Stimulated activated CD4-positive, alpha-beta T cell treated with anti-CD3 and anti-CD28 coated beads, Interleukin-2, amount 100 ng/mL, for 24 hours (primary cell): ENCODE data around the gene RMI2.

Experiments used
- DNase-seq, 2 donors: peaks; one replicate each; pipeline ENCODE4 v3.0.0-alpha.2; 2020

Gene RMI2

DNA sequence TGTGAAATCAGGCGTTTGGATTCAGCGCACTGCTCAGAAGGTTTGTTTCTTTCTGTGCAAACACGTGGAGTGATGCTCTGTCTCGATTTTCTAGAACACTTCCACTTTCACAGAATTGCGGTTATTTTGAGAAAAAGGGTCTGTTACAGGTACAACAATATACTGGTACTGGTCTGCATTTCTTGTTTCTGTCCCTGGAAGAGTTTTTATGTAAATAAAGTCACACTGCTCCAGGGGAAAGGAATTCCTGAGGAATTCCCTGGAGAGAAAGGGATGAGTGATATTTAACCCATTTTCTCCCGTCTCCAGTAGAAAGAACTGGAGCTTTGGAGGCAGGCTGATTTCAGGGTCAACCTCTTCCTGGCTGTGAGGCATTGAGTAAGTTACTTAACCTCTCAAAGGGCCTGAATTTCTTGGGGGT, 16.2 kb upstream of the RMI2 start:
- no peak for DNase-seq

DNA sequence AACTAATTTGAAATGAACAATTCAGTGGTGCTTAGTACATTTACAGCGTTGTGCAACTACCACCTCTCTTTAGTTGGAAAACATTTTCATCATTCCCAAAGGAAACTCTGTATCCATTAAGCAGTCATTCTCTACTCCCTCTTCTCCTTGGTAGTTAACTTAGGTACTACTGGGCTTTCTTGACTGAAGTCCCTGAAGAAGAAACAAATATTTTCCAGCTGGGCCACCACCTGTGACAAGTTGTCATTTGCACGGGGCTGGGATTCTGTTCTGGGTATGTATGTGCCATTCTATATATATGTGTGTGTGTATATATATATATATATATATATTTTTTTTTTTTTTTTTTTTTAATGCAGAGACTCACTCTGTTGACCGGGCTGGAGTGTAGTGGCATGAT, 15.4 kb upstream of the RMI2 start:
- no peak for DNase-seq

DNA sequence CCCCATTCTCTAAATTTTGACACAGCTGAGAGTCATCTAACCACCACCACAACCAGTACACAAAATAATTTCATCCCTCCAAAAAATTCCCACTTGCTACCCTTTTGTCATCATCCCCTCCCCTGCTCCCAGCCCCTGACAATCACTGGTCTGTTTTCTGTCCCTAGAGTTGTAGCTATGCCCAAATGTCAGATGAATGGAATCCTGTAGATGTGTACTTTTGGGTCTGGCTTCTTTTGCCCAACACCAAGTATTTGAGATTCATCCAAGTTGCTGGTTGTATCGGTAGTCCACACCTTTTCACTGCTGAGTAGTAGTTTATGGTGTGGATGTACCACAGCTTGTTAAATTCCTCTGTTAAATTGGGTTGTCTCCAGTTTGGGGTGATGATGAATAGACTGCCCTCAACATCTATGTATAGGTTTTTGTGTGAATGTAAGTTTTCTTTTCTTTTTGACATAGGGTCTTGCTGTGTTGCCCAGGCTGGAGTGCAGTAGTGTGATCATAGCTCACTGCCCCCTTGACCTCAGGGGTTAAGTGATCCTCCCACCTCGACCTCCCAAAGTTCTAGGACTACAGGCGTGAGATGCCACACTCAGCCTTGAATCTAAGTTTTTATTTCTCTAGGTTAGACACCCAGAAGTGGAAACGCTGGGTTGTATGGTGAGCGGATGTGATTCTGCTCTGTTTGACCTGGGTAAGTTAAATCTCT, 14.6 kb upstream of the RMI2 start:
- DNase-seq, result no peak

DNA sequence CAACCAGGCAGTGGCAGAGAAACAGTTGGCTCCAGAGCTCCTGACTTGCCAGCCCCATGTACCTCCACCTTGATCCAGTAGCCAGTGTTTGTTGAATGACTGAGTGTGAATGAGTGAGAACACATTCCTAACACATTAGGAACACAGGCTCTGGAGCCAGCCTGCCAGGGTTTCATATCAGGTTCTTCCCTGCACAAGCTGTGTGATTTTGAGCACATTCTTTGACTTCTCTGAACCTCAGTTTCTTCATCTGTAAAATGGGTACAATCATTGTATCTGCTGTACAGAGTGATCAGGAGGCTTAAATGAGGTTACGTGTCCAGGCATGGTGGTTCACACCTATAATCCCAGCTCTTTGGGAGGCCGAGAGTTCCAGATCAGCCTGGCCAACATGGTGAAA, 13.3 kb upstream of the RMI2 start:
- DNase-seq, result no peak

DNA sequence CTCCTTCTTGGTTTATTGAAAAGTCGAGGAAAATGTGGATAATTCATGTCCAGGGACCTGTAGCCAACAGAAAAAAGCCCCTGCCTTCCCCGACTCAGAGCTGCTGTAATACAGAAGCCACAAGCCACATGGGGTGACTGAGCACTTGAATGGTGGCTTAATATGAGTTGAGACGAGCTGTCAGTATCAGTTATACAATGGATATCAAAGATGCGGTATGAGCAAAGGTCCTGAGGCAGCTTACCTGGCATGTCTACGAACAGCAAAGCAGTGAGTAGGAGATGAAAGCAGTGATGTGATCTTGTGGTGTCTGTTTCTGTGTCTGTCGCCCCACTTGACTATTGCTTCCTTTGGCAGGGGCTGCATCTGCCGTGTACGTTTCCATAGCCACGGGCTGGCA, 12.2 kb upstream of the RMI2 start:
- no peak for DNase-seq

DNA sequence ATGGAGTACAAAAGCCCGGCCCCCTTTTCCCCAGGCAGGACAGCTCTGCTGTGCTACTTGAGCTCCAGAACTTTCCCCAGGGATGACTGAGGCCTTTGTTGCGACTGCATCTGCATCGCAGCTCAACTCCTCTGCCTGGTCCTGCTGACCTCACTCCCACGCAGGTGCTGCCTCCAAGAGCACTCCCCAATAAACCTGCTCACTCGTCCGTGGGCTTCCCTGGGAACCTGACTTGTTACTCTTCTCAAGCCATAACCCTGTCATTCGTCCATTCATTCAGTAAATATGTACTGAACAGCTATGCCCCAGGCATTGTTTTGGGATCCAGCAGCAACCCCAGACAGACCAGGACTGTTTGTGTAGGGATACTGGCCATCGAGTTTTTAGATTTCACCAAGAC, 11.6 kb upstream of the RMI2 start:
- DNase-seq, result no peak

DNA sequence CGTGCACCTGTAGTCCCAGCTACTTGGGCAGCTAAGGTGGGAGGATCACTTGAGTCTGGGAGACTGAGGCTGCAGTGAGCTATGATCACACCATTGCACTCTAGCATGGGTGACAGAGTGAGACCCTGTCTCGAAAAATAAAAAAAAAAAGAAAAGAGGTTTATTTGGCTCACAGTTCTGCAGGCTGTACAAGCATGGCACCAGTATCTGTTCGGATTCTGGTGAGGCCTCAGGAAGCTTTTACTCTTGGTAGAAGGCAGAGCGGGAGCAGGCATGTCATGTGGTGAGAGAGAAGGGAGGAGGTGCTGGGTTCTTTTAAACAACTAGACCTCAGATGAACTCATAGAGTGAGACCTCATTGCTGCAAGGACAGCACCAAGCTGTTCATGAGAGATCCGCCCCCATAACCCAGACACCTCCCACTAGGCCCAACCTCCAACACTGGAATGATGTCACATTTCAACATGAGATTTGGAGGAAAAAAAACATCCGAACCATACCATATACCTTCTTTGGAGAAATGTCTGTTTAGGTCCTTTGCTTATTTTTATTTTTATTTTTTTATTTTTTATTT, 10.3 kb upstream of the RMI2 start:
- no peak for DNase-seq

DNA sequence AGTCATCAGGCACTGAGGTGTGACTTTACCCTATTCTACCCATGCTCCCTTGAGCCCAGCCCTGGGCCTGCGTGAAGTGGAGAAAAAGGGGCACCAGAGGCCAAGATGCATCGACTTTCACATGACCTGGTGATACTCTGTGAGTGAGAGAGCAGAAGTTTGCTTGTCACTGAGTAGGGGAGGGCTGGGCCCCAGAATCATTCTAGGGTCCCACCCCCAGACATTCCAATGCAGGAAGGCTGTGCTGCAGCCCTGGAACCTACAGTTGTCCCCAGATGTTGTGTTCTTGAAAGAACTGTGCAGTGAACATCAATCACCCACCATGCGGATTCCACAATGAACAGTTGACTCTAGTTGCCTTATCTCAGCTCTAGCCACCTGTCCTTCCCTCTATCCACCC, 6.2 kb upstream of the RMI2 start:
- DNase-seq, result no peak

DNA sequence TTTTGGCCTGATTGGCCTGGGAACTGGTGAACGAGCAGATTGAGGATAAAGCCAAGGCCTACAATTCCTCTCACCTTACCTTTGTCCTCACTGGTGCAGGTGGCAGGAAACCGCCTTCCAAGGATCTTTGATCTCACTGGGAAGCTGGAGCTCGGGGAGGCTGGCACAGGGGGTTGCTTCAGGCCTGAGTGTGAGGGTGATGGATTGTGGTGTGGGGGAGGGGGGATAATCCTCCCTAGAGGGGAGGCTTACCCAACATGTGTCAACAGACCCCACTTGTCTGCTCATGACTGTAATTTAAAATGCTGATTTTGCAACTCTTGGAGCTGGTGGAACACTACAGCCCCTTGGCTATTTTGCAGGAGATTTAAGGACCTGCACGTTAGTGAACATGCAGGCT, 4.5 kb upstream of the RMI2 start:
- DNase-seq, result no peak

DNA sequence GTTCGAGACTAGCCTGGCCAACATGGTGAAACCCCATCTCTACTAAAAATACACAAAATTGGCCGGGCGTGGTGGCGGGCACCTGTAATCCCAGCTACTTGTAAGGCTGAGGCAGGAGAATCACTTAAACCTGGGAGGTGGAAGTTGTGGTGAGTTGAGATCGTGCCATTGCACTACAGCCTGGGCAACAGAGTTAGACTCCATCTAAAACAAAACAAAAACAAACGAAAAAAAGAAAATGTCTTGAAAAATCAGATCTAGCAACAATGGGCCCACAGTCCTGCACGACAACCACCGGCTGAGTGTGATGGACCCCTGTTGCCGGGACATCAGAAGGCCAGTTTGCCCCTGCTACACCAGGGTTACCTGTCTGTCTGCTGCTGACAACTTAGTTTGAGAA, 3.9 kb upstream of the RMI2 start:
- no peak for DNase-seq

DNA sequence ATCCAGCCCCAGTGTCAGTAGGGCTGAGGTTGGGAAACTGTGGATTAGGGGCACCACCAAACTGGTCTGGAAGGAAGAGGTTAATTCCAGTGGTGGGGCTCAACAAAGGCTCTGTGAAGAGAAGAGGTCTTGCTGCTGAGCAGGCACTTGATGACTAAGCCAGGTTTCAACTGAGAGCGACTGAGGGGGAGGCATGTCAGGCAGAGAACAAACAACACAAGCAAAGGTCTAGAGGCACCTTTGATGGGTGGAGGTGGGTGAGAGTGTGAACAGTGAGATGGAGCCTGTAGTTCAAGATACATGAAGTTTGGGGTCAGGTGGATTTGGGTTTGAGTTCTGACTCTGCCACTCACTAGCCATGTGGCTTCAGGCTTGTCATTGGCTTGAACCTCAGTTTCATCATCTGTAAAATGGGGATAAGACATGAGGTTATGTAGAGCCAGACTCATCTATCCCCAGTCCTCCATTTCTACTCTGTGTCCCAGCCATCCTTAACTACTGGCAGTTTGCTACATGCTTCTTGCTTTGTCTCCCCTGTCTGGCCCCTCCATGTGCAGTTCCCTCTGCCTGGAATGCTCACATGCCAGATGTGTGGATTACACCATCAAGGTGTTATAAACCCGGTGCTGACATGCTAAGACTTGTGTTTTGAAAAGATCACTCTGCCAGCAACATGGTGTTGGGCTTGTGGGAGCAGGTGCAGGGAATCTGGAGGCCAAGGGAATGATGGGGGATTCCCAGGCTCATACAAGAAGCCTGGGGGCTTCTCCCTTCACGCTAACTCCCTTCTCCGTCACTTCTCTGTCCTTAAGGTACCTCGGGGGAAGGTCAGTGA, 3.0 kb upstream of the RMI2 start:
- peak in 1 of 2 donors; percentile 31 for DNase-seq

DNA sequence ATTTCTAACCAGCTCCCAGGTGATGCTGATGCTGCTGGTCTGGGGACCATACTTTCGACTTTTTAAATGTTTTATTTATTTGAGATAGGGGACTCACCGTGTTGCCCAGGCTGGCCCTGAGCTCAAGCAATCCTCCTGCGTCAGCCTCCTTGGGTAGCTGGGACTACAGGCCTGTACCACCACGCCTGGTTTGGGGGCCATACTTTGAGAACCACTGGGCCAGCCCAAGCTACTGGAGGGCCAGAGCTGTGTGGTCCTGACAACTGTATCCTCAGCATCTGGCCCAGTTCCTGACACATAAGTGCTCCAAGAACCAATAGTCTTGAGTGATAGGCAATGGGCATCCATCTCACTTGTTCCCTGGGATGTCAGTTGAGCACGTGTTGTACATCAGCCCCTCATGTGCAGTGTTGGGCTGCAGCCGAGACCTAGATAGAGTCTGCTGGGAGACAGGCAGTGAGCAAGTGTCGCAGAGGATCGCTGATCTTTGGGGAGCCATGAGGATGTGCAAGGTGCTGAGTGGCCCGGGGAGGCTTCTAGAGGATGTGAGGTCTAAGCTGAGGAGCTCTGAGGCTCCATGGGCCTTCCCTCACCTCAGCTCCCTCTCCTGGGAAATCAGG, 1.6 kb downstream of the RMI2 start:
- no peak for DNase-seq

DNA sequence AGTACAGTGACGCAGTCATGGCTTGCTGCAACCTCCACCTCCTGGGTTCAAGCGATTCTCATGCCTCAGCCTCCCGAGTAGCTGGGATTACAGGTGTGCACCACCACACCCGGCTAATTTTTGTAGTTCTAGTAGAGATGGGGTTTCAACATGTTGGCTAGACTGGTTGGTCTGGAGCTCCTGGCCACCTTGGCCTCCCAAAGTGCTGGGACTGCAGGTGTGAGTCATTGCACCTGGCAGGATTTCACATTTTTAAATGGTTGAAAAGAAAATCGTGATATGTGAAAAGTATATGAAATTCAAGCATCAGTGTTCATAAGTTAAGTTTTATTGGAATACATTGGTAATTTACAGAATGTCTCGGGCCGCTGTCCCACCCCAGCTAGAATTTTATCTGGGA, 2.6 kb downstream of the RMI2 start:
- no peak for DNase-seq

DNA sequence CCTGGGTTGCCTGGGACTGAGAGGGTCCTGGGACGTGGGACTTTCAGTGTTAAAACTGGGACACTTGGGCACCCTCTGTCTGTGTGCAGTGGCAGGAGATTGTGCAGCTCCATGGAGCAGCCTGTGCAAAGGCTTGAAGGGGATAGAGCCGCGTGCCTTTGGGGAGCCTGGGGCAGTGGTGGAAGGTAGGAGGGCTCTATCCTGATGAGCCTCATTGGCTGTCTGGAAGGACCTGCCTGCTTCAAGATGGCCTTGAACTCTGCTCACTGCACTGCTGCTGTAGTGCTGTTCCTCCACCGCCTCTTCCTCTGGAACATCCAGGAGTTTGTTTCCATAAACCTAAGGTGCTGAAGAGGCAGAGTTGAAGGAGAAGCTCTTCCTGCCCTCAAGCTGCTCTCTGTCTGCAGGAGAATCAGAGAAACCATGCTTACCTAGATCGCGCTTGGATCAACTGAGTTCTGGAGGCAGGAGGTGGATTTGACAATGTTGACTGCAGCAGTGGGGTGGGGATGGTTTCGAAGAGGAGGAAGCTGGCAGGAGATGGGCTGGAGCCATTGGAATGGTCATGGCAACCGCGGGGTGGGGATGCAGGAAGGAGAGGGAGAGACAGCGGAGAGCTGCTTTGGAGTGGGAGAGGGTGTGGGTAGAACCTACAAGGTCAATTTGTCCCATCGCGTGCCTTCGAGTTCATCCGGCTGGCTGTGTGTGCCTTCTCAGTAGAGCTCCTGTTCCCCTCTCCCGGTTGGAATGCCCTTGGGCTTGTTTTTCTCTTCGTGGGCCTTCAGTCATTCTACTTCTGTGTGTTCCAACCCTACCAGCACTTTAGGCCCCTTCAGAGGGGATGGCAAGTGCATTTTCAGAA, 3.7 kb downstream of the RMI2 start:
- DNase-seq, result no peak

DNA sequence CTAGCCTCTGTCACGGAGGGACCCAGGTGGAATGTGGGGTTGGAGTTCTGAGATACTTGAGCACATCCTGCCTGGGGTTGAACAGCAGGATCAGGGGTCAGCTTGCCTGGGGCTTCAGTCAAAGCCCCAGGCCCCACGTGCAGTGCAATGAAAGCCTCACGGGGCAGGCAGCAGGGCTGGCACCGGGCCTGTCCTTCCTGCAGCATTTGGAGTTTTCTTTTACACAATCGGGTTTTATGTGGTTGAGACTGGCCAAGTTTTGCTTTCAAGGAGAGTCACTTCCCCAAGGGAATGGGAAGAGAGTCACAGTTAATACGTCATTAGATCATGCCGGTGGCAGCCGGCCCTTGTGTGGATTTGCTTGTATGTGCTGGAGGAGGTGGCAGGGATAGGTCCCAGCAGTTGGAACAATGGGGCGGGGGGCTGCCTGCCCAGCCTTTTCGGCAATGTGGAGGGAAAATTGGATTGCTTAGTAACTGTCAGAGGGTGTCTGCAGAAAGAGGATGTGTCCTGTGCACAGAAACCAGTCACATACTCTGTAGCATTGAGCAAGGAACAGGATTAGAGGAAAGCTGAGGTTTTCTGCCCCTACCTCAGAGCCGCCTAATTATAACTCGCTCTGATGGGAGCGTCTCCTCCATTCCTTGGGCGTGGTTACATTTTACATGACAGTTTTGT, 4.5 kb downstream of the RMI2 start:
- DNase-seq, result no peak

DNA sequence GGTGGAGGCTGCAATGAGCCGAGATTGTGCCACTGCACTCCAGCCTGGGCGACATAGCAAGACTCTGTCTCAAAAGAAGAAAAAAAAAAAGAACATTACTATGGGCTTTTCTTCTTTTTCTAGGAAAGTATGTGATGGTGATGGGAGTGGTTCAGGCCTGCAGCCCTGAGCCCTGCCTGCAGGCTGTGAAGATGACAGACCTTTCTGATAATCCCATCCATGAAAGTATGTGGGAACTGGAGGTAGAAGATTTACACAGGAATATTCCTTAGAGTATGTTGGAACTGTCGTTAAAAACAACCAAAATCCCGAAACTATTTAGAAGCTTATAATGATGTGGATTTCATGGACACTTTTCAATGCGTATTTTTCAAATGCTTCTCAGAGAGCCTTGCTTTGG, 5.3 kb downstream of the RMI2 start:
- DNase-seq, result no peak

DNA sequence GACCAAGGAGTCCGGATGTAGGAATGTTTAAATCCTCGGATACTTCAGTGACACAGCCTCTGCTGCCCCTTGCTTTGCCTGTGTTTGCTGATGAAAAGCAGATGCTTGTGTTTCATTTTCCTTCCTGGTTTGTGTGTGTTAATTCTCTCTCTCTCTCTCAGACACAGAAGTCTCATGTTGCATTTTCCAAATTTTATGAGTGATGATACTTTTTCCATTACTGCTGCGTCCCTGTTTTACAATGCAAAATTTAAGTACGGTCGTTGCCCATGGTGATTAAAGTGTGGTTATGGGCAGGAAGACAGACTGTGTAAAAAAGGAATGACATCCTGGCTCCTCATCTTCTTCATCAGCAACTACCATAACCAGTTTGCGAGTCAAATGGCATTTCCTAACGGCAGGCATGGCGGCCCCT, 5.7 kb downstream of the RMI2 start:
- no peak for DNase-seq

DNA sequence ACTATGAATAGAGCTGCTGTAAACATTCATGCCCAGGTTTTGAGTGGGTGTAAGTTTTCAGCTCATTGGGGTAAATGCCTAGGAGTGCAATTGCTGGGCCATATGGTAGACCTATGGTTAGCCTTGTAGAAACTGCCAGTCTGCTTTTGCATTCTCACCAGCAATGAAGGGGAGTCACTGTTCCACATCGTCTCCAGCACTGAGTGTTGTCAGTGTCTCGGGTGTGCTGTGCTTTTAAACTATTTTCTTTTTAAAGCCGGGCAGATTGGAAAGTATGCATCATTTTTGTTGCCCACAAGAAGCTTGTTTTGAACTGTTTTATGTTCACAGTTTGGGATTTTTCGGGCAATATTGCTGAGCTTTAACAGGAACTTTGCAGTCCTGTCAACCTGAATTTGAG, 7.9 kb downstream of the RMI2 start:
- DNase-seq, result no peak

DNA sequence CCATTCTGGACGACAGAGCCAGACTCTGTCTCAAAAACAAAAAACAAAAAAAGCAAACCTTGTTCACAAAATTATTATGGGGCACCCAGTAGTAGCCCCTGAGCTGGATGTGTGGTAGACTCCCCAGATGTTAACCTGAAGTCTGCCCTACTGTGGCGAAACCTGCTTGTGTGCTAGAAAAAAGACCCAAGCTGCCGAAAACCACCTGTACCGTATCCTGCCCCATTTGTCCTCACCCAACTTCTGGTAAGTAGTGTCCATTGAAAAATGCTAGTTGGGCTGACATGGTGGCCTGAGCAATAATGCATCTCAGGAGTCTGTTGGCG, 9.1 kb downstream of the RMI2 start:
- no peak for DNase-seq

DNA sequence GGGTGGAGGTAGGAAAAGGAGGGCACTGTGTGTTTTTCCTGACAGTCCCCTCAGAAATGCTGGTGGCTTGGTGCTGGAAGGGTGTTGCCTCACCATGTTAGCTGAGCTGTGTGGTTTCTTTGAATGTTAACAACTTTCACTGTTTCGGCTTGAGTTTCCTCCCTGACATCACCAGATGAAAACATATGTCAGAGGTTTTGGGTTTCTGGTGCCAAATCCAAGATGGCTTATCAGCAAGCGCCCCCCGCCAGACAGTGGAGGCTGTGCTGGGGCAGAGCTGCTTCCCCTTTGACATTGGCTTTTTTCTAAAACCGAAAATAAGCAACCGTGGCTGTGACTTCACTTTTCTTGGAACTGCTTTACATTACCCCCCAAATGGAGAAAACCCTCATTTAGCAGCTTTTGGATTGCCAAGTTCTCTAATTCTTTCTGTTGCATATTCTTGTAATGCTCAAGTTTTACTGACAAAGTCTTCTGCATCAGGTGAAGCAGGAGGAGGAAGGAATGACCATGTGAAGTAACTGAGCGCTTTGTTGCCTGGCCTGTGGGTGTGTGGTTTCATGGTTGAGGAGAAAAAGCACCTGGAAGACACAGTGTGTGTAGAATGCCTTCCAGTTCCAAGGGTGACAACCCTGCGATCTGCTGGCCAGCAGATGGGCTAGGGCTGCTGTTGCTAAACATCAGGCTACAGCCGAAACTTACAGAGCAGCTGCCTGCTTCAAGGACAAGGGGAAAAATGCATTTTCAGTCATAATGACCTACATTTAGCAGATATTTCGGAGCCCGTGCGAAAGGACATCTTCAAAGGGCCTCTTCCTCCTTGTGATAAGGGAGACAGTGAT, 9.7 kb downstream of the RMI2 start:
- peak; percentile 71 to 79 for DNase-seq

DNA sequence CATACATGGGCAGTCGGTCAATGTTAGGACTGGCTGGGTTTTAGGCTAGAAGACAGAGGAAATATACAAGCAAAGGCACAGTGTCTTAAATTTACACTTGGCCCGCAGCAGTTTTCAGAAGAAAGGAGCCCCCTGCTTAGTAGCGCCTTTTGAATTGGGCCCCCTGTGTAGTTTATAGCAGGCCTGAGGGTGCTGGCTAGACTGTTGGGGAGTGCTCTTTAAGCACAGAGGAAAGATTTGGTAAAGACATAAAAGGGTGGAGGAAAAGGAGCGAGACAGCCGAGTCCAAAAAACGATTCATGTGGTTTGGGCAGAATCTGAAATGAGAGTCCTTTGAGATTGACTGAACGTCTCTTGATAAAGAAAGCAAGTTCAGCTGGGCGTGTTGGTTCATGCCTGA, 10.6 kb downstream of the RMI2 start:
- DNase-seq, result no peak
